COLO668 (cell line): ENCODE measurements around the gene ADARB1.
"Not testable (repeated sequence)": the region's sequence is repeated elsewhere in the genome, so short reads cannot be mapped to it uniquely, and the experiment has no call there.

ENCODE experiments used
- DNase-seq: peaks from one replicate; lab custom pipeline; 2025; ENCODE audit not compliant: unreplicated experiment; lab: John Stamatoyannopoulos, UW

ADARB1 gene

GRCh38 chr21:45074048-45074817 is at the start of gene ADARB1:
Gene ADARB1, plus strand, starts transcription at chr21:45074580. Its CDS starts 97,077 bp downstream, at chr21:45171657.
- DNase-seq: peak; percentile 87

GRCh38 chr21:45026066-45026745 is 48.2 kb upstream of the ADARB1 start:
- DNase-seq: no peak

GRCh38 chr21:45026826-45027225 is 47.6 kb upstream of the ADARB1 start:
- DNase-seq: no peak

- DNase-seq: no peak
Observed at GRCh38 chr21:45027241-45028196, 46.9 kb upstream of the ADARB1 start.

GRCh38 chr21:45028645-45029044 is 45.7 kb upstream of the ADARB1 start:
- not testable (repeated sequence) for DNase-seq

GRCh38 chr21:45029298-45029947 is 45.0 kb upstream of the ADARB1 start:
- peak; percentile 35 for DNase-seq

GRCh38 chr21:45029948-45030681 is 44.3 kb upstream of the ADARB1 start:
- DNase-seq: no peak

- DNase-seq: no peak
Observed at GRCh38 chr21:45030682-45031570, 43.5 kb upstream of the ADARB1 start.

- DNase-seq: no peak
Observed at GRCh38 chr21:45031571-45032191, 42.7 kb upstream of the ADARB1 start.

- DNase-seq: no peak
Observed at GRCh38 chr21:45032332-45032731, 42.0 kb upstream of the ADARB1 start.

GRCh38 chr21:45032977-45033710 is 41.2 kb upstream of the ADARB1 start:
- no peak for DNase-seq

- no peak for DNase-seq
Observed at GRCh38 chr21:45033791-45034555, 40.4 kb upstream of the ADARB1 start.

GRCh38 chr21:45034556-45035476 is 39.6 kb upstream of the ADARB1 start:
- no peak for DNase-seq

- DNase-seq: no peak
Observed at GRCh38 chr21:45035477-45035848, 38.9 kb upstream of the ADARB1 start.

- DNase-seq: no peak
Observed at GRCh38 chr21:45036630-45037029, 37.8 kb upstream of the ADARB1 start.

- DNase-seq: no peak
Observed at GRCh38 chr21:45037986-45038385, 36.4 kb upstream of the ADARB1 start.
